ENCODE measurements around the gene FMNL1.
A peak's percentile ranks its signal among the peaks of the same experiment; 100 is the strongest.

- TF ChIP-seq SUZ12 (IDR thresholded peaks at IDR 0.05; ENCODE audit: extremely low read depth, insufficient read depth, insufficient read length) (peak; percentile 18), YY1 (IDR thresholded peaks at IDR 0.05; ENCODE audit: insufficient read depth, insufficient read length) (no peak)
These were observed 266 bp downstream of the FMNL1 start for GRCh38 chr17:45222014-45222288.
